HCT116 (cell line): ENCODE data around the gene PTCH2. TPM values are rescaled to one million over a fixed set of nuclear protein-coding genes. Genes with fewer than 3 reads are reported as not detected.
A peak's percentile ranks its signal among the peaks of the same experiment; 100 is the strongest.

Experiments used
- ATAC-seq: fragments of 200-7000 bp; cut with Tn5 transposase; 2 replicates; pipeline ENCODE4 v1.9.1; 2020; ENCODE audit warnings: mild to moderate bottlenecking, moderate library complexity
- BruUV-seq: library from RNA; stranded (reverse); fragments of 400-500 nt; replicated peaks from 2 replicates; lab custom pipeline; 2021; lab: Mats Ljungman, UMichigan
- CTCF ChIA-PET: fragments of 300-600 bp; sonication (Branson Sonifier 250); formaldehyde crosslinking; loops from one replicate; lab custom pipeline; 2021; ENCODE audit warnings: antibody characterized with exemption; lab: Charles Lee
- POLR2A ChIA-PET: fragments of 300-600, 350-600 bp; sonication (Branson Sonifier 250); formaldehyde crosslinking; loops from one replicate; lab custom pipeline; 2021; ENCODE audit warnings: antibody characterized with exemption; lab: Charles Lee
- RAD21 ChIA-PET, 2 experiments: fragments of 300-600 bp; sonication (Branson Sonifier 250); formaldehyde crosslinking; loops; one replicate each; lab custom pipeline; 2023; ENCODE audit warnings: low total read pairs in 2 of 2; ENCODE audit not compliant: uncharacterized antibody in 2 of 2, unreplicated experiment in 2 of 2, low non-redundant PET in 1 of 2; lab: Charles Lee
- DNase-seq: peaks from one replicate; pipeline ENCODE4 v3.0.0-alpha.2; 2010; ENCODE audit warnings: low read depth, low spot score
- H2AFZ ChIP-seq: fragments of 200-600 bp; shearing (Covaris generic), sonication (generic); 2 replicates; pipeline ENCODE4 v1.6.1; 2017; ENCODE audit warnings: low read depth, mixed run types, mixed read lengths, antibody characterized with exemption, low read length; ENCODE audit not compliant: poor library complexity, severe bottlenecking
- H3K27ac ChIP-seq: 2 replicates; pipeline ENCODE4 v1.5.1; 2012; ENCODE audit warnings: low read depth, low read length
- H3K27me3 ChIP-seq: fragments of 200-600 bp; sonication (generic); 2 replicates; pipeline ENCODE4 v1.6.1; 2016; ENCODE audit warnings: mixed run types, low read length, mixed read lengths; ENCODE audit not compliant: insufficient read depth
- H3K36me3 ChIP-seq, 2 experiments: fragments of 200-500 bp in 1 of 2; fragments of 200-600 bp in 1 of 2; sonication (Bioruptor generic) in 1 of 2; sonication (generic) in 1 of 2; 2 replicates each; pipeline versions ENCODE4 v1.5.1 to v1.6.1; 2014 to 2016; ENCODE audit warnings: low read length in 2 of 2, inconsistent platforms in 1 of 2, mixed read lengths in 1 of 2, mixed run types in 1 of 2; ENCODE audit not compliant: insufficient read depth in 2 of 2, control insufficient read depth in 1 of 2
- H3K4me1 ChIP-seq, 2 experiments: fragments of 200-600 bp in 1 of 2; sonication (generic) in 1 of 2; 2 replicates each; pipeline versions ENCODE4 v1.5.1 to v1.6.1; 2012 to 2017; ENCODE audit warnings: low read length in 2 of 2, inconsistent platforms in 1 of 2, mild to moderate bottlenecking in 1 of 2, mixed read lengths in 1 of 2, mixed run types in 1 of 2, moderate library complexity in 1 of 2; ENCODE audit not compliant: insufficient read depth in 2 of 2, control insufficient read depth in 1 of 2
- H3K4me2 ChIP-seq: fragments of 200-600 bp; sonication (generic); 2 replicates; pipeline ENCODE4 v1.6.1; 2017; ENCODE audit warnings: mixed run types, low read length, mixed read lengths
- H3K4me3 ChIP-seq, 2 experiments: fragments of 200-600 bp in 1 of 2; sonication (generic) in 1 of 2; replicated peaks in 1 of 2; 2 replicates each; pipeline ENCODE4 v1.5.1; 2011 to 2016; ENCODE audit warnings: low read length in 2 of 2, control low read depth in 1 of 2, low read depth in 1 of 2, mild to moderate bottlenecking in 1 of 2, mixed read lengths in 1 of 2, mixed run types in 1 of 2
- H3K79me2 ChIP-seq: fragments of 200-600 bp; sonication (generic); 2 replicates; pipeline ENCODE4 v1.6.1; 2017; ENCODE audit warnings: mild to moderate bottlenecking, mixed run types, low read length, moderate library complexity, mixed read lengths; ENCODE audit not compliant: insufficient read depth
- H3K9ac ChIP-seq: fragments of 200-600 bp; sonication (generic); 2 replicates; pipeline ENCODE4 v1.6.1; 2016; ENCODE audit warnings: low read length, mixed read lengths
- H3K9me2 ChIP-seq: fragments of 200-600 bp; sonication (generic), shearing (Covaris generic); 2 replicates; pipeline ENCODE4 v1.6.1; 2017; ENCODE audit warnings: mixed run types, mild to moderate bottlenecking, moderate library complexity; ENCODE audit not compliant: insufficient read depth
- H3K9me3 ChIP-seq, 2 experiments: fragments of 200-500 bp in 1 of 2; fragments of 200-600 bp in 1 of 2; sonication (Bioruptor generic) in 1 of 2; sonication (generic) in 1 of 2; 2 replicates each; pipeline ENCODE4 v1.6.1; 2014 to 2017; ENCODE audit warnings: low read length in 2 of 2, mixed read lengths in 2 of 2, inconsistent platforms in 1 of 2, low read depth in 1 of 2, mild to moderate bottlenecking in 1 of 2, mixed run types in 1 of 2, moderate library complexity in 1 of 2; ENCODE audit not compliant: control insufficient read depth in 1 of 2, insufficient read depth in 1 of 2
- H4K20me1 ChIP-seq: fragments of 200-600 bp; sonication (generic), shearing (Covaris generic); 2 replicates; pipeline ENCODE4 v1.6.1; 2017; ENCODE audit warnings: mixed run types, mild to moderate bottlenecking, moderate library complexity; ENCODE audit not compliant: insufficient read depth
- CBX3 ChIP-seq: IDR thresholded peaks from 2 replicates; pipeline ENCODE4 v1.6.1; 2012; ENCODE audit warnings: low read depth
- CEBPB ChIP-seq: IDR thresholded peaks from 2 replicates; pipeline ENCODE4 v1.6.1; 2012; ENCODE audit warnings: low read depth
- EGR1 ChIP-seq: IDR thresholded peaks from 2 replicates; pipeline ENCODE4 v1.6.1; 2012; ENCODE audit warnings: low read depth
- ELF1 ChIP-seq: IDR thresholded peaks from 2 replicates; pipeline ENCODE4 v1.6.1; 2012; ENCODE audit warnings: low read depth, borderline replicate concordance
- EZH2 ChIP-seq: fragments of 200-600 bp; sonication (generic); IDR thresholded peaks from 2 replicates; pipeline ENCODE4 v1.6.1; 2017; ENCODE audit warnings: antibody characterized with exemption, mixed run types
- EZH2phosphoT487 ChIP-seq: fragments of 200-600 bp; IDR thresholded peaks from 2 replicates; pipeline ENCODE4 v1.6.1; 2018; ENCODE audit warnings: antibody characterized with exemption, borderline replicate concordance
- FOSL1 ChIP-seq: IDR thresholded peaks from 2 replicates; pipeline ENCODE4 v1.6.1; 2012; ENCODE audit warnings: low read depth
- JUND ChIP-seq: IDR thresholded peaks from 2 replicates; pipeline ENCODE4 v1.6.1; 2012
- POLR2A ChIP-seq: IDR thresholded peaks from 2 replicates; pipeline ENCODE4 v1.7.0; 2011; ENCODE audit warnings: borderline replicate concordance; ENCODE audit not compliant: insufficient read depth, insufficient read length; ENCODE audit errors: extremely low read depth
- POLR2AphosphoS5 ChIP-seq: IDR thresholded peaks from 2 replicates; pipeline ENCODE4 v1.6.1; 2011; ENCODE audit warnings: mild to moderate bottlenecking, low read depth, low read length, moderate library complexity
- RAD21 ChIP-seq: IDR thresholded peaks from 2 replicates; pipeline ENCODE4 v1.6.1; 2012; ENCODE audit warnings: low read depth, mild to moderate bottlenecking
- SIN3A ChIP-seq: IDR thresholded peaks from 2 replicates; pipeline ENCODE4 v1.6.1; 2012; ENCODE audit warnings: low read depth
- SRF ChIP-seq: IDR thresholded peaks from 2 replicates; pipeline ENCODE4 v1.6.1; 2012; ENCODE audit warnings: low read depth
- TCF7L2 ChIP-seq: IDR thresholded peaks from 2 replicates; pipeline ENCODE4 v1.7.0; 2011; ENCODE audit warnings: borderline replicate concordance, inconsistent platforms; ENCODE audit not compliant: insufficient read depth, insufficient read length; ENCODE audit errors: extremely low read depth
- YY1 ChIP-seq: IDR thresholded peaks from 2 replicates; pipeline ENCODE4 v1.6.1; 2011; ENCODE audit warnings: low read length, low read depth, moderate library complexity, mild to moderate bottlenecking; ENCODE audit not compliant: insufficient replicate concordance; ENCODE audit errors: extremely low read depth
- ZFX ChIP-seq: fragments of 450-650 bp; IDR thresholded peaks from 2 replicates; pipeline ENCODE4 v1.6.1; 2017
- ZNF274 ChIP-seq: fragments of 200-500 bp; sonication (Bioruptor generic); IDR thresholded peaks from 2 replicates; pipeline ENCODE4 v1.6.1; 2014; ENCODE audit warnings: mild to moderate bottlenecking, low read depth, low read length, inconsistent platforms
- intact Hi-C: fragments of 100-400 bp; cut with micrococcal nuclease; formaldehyde crosslinking; loops from 2 replicates; pipeline ENCODE4 v1.10.0; 2022
- total RNA-seq: library from RNA; stranded (reverse); gene quantifications from one replicate; pipeline ENCODE4 v1.2.1, GENCODE V29; 2021; ENCODE audit not compliant: unreplicated experiment
- TF ChIP-seq, protein P1 (sequence below): IDR thresholded peaks from 2 replicates; pipeline ENCODE4 v1.6.1; 2012
- TF ChIP-seq, protein P2 (sequence below): IDR thresholded peaks from 2 replicates; pipeline ENCODE4 v1.6.1; 2012
- TF ChIP-seq, protein P3 (sequence below): IDR thresholded peaks from 2 replicates; pipeline ENCODE4 v1.6.1; 2011; ENCODE audit warnings: mild to moderate bottlenecking, low read length, moderate library complexity; ENCODE audit not compliant: insufficient replicate concordance; ENCODE audit errors: extremely low read depth

Gene PTCH2
- total RNA-seq, 1 experiment from 2014 or later: 1.3 TPM

DNA sequence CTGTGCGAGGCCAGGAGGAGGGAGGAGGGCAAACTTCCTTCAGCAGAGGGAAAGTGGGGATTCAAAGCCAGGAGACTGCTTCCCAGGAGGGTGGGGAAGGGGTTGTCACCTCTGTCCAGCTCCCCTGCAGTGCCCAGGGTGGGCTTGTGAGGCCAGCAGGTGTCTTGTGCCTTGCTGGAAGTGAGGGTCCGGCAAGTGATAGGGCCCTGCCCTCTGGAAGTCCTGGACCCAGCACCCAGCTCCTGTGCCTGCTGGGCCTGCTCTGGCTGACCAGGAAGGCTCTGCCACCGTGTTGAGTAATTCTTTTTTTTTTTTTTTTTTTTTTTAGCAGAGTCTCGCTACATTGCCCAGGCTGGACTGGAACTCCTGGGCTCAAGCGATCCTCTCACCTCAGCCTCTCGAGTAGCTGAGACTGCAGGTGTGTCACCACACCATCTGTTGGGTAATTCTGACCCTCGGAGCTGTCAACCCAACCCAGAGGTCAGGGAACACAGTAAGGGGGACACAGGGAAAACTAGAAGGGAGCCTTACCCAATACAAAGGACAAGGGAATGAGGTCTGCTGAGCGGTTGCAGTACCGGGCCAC lies 56.1 kb downstream of the PTCH2 start (continued):
- TF ChIP-seq TCF7L2 (no peak), YY1 (no peak)
- TF ChIP-seq, protein P1, sequence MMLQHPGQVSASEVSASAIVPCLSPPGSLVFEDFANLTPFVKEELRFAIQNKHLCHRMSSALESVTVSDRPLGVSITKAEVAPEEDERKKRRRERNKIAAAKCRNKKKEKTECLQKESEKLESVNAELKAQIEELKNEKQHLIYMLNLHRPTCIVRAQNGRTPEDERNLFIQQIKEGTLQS: no peak

DNA sequence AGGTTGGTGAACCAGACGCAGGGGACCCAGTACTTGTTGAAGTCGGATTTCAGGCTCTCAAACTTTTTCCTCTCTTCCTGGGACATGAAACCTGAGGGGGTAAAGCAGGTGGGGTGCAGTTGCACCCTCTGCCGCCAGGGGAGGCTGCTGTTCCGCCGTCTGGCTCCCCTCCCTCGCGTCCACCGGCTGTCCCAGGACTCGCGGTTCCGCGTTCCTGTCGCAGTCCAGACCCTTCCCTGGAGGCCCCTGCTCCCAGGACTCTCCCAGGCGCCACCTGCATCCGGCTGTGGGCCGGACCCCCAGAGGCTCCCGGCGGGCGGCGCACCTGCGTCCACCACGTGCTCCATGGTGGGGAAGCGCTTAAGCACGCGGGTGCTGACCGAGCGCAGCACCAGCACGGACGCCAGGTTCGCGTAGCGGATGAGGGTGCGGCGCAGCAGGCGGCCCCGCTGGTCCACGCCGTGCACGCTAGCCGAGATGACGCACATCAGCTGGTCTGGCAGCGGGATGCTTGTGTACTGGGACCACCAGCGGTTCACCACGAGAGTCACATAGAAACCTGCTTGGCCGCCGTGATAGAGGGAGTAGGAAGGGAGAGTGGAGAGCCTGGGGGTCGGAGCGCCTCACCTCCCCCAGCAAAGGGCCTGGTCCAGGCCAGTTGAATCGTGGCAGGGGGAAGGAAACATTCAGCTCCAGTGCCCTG lies 56.8 kb downstream of the PTCH2 start:
- Histone ChIP-seq H3K9ac (peak overlapping the region; percentile 63), H3K4me1 (peaks cover 6 to 24% of the 10 kb centered on the region in 2 experiments), H3K27me3 (no peaks in the 10 kb centered on the region), H3K27ac (peak overlapping the region; percentile 52), H4K20me1 (no peaks in the 10 kb centered on the region), H2AFZ (peak overlapping the region; percentile 75), H3K4me2 (peak overlapping the region; percentile 81), H3K36me3 (peaks cover 0 to 4% of the 10 kb centered on the region in 2 experiments; a peak in 1 of 4 replicates), H3K79me2 (no peaks in the 10 kb centered on the region), H3K9me3 (no peaks in the 10 kb centered on the region), H3K4me3 (peak overlapping the region; percentile 35 to 51), H3K9me2 (no peaks in the 10 kb centered on the region)
- ATAC-seq (peak; percentile 80), DNase-seq (peak; percentile 45)
- CTCF ChIA-PET: interaction anchor here (0.8 to 1.5 kb wide), 3 partner anchors 8 to 22 kb away, joined by 3 to 5 read pairs (median 3); partner anchors contain the start of gene BTBD19
- intact Hi-C loops: loop anchor here (5.0 kb wide), 1 partner anchor 786 kb away; no protein-coding TSS in a partner anchor
- no TSS peak for BruUV-seq
- POLR2A ChIA-PET: interaction anchor here (0.7 to 3.7 kb wide), 7 partner anchors 11 to 67 kb away, joined by 3 to 16 read pairs (median 5); partner anchors contain the start of genes PLK3, RNU5D-1 and RPS8
- RAD21 ChIA-PET: no interaction called here
- no peak for TF ChIP-seq SIN3A
- TF ChIP-seq POLR2AphosphoS5: peak; percentile 52; the same call in 1 of the 2 replicates
- TF ChIP-seq, protein P2, sequence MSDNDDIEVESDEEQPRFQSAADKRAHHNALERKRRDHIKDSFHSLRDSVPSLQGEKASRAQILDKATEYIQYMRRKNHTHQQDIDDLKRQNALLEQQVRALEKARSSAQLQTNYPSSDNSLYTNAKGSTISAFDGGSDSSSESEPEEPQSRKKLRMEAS: peak; percentile 97
- no peak for TF ChIP-seq FOSL1
- no peak for TF ChIP-seq TCF7L2
- no peak for TF ChIP-seq CEBPB
- no peak for TF ChIP-seq JUND
- TF ChIP-seq EZH2: no peak
- TF ChIP-seq ZFX: no peak
- TF ChIP-seq, protein P1: no peak
- no peak for TF ChIP-seq SRF
- TF ChIP-seq RAD21: peak; percentile 93
- no peak for TF ChIP-seq EZH2phosphoT487
- no peak for TF ChIP-seq EGR1
- no peak for TF ChIP-seq POLR2A
- TF ChIP-seq ELF1: no peak
- TF ChIP-seq YY1: no peak
- TF ChIP-seq ZNF274: no peak
- TF ChIP-seq, protein P3, sequence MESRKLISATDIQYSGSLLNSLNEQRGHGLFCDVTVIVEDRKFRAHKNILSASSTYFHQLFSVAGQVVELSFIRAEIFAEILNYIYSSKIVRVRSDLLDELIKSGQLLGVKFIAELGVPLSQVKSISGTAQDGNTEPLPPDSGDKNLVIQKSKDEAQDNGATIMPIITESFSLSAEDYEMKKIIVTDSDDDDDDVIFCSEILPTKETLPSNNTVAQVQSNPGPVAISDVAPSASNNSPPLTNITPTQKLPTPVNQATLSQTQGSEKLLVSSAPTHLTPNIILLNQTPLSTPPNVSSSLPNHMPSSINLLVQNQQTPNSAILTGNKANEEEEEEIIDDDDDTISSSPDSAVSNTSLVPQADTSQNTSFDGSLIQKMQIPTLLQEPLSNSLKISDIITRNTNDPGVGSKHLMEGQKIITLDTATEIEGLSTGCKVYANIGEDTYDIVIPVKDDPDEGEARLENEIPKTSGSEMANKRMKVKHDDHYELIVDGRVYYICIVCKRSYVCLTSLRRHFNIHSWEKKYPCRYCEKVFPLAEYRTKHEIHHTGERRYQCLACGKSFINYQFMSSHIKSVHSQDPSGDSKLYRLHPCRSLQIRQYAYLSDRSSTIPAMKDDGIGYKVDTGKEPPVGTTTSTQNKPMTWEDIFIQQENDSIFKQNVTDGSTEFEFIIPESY: peak; percentile 5
- TF ChIP-seq CBX3: no peak
